ENCODE measurements around the gene ATAT1. TPM values are rescaled to one million over a fixed set of nuclear protein-coding genes. Genes with fewer than 3 reads are reported as not detected.

ATAT1 gene
- total and polyA plus RNA-seq, 9 of the 15 experiments (the other 6 are each of a cell fraction or from before 2014, with no cell fraction given), result 0.65 to 5.8 (median 1.6) TPM

DNA sequence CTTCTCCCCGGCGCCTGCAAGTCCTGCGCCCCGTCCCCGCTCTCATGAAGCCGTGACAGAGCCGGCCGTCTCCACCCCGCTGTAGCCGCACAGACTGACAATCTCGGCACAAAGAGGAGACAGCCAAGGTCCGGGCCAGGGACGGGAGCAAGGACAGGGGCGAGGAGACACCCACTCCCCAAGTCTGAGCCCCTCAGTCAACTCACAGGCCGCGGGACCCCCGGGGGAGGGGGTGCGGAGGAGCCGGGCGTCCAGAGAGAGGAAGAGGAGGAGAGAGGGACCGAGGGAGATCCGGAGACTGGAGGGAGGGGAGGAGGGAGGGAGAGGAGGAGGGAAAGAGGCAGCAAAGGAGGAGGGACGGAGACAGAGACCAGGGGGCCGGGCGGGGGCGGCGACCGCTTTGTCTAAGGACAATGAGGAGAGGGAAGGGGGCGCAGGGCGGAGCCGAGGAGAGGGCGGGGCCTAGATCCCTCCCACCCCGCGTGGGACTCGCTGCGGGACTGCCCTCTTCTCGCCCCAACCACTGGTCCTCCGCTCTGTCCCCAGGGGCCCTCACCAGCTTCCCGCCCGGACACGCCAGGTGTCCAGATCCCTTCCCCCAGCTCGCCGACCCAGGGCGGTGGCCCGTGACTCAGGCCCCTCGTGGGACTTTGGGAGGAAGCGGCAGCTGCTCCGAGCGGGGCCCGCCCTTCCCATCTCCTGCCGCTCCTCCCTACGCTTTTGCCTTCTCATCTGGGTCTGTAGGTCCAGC is 60.4 kb downstream of the ATAT1 start (continued):
- TF ChIP-seq RBM17 (IDR thresholded peaks at IDR 0.05; ENCODE audit: borderline replicate concordance, low read depth, low read length) (no peak), CREB1 (IDR thresholded peaks at IDR 0.05) (peak; percentile 56), CREB1 (CRISPR knock-in tag; IDR thresholded peaks at IDR 0.05) (no peak; the same call in none of the 2 replicates), RHOXF2B (CRISPR knock-in tag; conservative IDR thresholded peaks at IDR 0.05) (peak; percentile 76; the same call in 1 of the 2 replicates), TCF3 (CRISPR knock-in tag; IDR thresholded peaks at IDR 0.05) (peak; percentile 53), ZNF143 (CRISPR knock-in tag; IDR thresholded peaks at IDR 0.05) (no peak), SRSF1 (IDR thresholded peaks at IDR 0.05; ENCODE audit: low read depth, low read length) (peak; percentile 97), PHB (CRISPR knock-in tag; IDR thresholded peaks at IDR 0.05) (no peak), FOXK2 (conservative IDR thresholded peaks at IDR 0.05 in 1 of 2, IDR thresholded peaks at IDR 0.05 in 1 of 2; ENCODE audit: low read depth in 2 of 2) (peak in 1 of 2 experiments; percentile 23; a peak in 1 of 4 replicates)
- TF ChIP-seq, protein P1, sequence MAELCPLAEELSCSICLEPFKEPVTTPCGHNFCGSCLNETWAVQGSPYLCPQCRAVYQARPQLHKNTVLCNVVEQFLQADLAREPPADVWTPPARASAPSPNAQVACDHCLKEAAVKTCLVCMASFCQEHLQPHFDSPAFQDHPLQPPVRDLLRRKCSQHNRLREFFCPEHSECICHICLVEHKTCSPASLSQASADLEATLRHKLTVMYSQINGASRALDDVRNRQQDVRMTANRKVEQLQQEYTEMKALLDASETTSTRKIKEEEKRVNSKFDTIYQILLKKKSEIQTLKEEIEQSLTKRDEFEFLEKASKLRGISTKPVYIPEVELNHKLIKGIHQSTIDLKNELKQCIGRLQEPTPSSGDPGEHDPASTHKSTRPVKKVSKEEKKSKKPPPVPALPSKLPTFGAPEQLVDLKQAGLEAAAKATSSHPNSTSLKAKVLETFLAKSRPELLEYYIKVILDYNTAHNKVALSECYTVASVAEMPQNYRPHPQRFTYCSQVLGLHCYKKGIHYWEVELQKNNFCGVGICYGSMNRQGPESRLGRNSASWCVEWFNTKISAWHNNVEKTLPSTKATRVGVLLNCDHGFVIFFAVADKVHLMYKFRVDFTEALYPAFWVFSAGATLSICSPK (IDR thresholded peaks at IDR 0.05; ENCODE audit: borderline replicate concordance), result peak; percentile 60; the same call in 1 of the 2 replicates
- TF ChIP-seq, protein P2, sequence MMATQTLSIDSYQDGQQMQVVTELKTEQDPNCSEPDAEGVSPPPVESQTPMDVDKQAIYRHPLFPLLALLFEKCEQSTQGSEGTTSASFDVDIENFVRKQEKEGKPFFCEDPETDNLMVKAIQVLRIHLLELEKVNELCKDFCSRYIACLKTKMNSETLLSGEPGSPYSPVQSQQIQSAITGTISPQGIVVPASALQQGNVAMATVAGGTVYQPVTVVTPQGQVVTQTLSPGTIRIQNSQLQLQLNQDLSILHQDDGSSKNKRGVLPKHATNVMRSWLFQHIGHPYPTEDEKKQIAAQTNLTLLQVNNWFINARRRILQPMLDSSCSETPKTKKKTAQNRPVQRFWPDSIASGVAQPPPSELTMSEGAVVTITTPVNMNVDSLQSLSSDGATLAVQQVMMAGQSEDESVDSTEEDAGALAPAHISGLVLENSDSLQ (IDR thresholded peaks at IDR 0.05), result peak; percentile 85
- TF ChIP-seq, protein P3, sequence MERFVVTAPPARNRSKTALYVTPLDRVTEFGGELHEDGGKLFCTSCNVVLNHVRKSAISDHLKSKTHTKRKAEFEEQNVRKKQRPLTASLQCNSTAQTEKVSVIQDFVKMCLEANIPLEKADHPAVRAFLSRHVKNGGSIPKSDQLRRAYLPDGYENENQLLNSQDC (CRISPR knock-in tag; IDR thresholded peaks at IDR 0.05), result no peak
- TF ChIP-seq, protein P4, sequence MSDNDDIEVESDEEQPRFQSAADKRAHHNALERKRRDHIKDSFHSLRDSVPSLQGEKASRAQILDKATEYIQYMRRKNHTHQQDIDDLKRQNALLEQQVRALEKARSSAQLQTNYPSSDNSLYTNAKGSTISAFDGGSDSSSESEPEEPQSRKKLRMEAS (CRISPR knock-in tag; IDR thresholded peaks at IDR 0.05), result peak; percentile 94
- TF ChIP-seq, protein P5, sequence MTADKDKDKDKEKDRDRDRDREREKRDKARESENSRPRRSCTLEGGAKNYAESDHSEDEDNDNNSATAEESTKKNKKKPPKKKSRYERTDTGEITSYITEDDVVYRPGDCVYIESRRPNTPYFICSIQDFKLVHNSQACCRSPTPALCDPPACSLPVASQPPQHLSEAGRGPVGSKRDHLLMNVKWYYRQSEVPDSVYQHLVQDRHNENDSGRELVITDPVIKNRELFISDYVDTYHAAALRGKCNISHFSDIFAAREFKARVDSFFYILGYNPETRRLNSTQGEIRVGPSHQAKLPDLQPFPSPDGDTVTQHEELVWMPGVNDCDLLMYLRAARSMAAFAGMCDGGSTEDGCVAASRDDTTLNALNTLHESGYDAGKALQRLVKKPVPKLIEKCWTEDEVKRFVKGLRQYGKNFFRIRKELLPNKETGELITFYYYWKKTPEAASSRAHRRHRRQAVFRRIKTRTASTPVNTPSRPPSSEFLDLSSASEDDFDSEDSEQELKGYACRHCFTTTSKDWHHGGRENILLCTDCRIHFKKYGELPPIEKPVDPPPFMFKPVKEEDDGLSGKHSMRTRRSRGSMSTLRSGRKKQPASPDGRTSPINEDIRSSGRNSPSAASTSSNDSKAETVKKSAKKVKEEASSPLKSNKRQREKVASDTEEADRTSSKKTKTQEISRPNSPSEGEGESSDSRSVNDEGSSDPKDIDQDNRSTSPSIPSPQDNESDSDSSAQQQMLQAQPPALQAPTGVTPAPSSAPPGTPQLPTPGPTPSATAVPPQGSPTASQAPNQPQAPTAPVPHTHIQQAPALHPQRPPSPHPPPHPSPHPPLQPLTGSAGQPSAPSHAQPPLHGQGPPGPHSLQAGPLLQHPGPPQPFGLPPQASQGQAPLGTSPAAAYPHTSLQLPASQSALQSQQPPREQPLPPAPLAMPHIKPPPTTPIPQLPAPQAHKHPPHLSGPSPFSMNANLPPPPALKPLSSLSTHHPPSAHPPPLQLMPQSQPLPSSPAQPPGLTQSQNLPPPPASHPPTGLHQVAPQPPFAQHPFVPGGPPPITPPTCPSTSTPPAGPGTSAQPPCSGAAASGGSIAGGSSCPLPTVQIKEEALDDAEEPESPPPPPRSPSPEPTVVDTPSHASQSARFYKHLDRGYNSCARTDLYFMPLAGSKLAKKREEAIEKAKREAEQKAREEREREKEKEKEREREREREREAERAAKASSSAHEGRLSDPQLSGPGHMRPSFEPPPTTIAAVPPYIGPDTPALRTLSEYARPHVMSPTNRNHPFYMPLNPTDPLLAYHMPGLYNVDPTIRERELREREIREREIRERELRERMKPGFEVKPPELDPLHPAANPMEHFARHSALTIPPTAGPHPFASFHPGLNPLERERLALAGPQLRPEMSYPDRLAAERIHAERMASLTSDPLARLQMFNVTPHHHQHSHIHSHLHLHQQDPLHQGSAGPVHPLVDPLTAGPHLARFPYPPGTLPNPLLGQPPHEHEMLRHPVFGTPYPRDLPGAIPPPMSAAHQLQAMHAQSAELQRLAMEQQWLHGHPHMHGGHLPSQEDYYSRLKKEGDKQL (CRISPR knock-in tag; IDR thresholded peaks at IDR 0.05; ENCODE audit: borderline replicate concordance), result no peak

All from K562 (cell line).